Measurements from ENCODE around the gene MAP4K3.

DNA sequence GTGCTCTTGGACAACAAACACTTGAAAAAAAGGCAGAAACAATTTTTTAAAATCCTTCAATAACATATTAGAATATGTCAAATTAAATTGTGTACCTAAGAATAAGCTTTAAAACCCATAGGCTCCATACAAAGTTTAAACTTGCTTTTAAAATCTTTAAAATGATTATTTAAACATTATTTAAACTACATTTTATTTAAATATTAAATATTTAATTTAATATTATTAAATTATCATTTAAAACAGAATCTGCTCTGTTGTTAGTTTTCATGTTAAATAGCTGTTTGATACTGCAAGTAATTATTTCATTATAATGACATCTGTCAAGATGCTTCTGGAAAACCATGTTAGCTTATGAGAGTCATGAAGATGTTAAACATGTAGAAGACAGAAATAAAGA, 75.6 kb downstream of the MAP4K3 start:
- no peak for TF ChIP-seq POLR2A (IDR thresholded peaks at IDR 0.05)
- TF ChIP-seq, protein P1, sequence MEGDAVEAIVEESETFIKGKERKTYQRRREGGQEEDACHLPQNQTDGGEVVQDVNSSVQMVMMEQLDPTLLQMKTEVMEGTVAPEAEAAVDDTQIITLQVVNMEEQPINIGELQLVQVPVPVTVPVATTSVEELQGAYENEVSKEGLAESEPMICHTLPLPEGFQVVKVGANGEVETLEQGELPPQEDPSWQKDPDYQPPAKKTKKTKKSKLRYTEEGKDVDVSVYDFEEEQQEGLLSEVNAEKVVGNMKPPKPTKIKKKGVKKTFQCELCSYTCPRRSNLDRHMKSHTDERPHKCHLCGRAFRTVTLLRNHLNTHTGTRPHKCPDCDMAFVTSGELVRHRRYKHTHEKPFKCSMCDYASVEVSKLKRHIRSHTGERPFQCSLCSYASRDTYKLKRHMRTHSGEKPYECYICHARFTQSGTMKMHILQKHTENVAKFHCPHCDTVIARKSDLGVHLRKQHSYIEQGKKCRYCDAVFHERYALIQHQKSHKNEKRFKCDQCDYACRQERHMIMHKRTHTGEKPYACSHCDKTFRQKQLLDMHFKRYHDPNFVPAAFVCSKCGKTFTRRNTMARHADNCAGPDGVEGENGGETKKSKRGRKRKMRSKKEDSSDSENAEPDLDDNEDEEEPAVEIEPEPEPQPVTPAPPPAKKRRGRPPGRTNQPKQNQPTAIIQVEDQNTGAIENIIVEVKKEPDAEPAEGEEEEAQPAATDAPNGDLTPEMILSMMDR (IDR thresholded peaks at IDR 0.05) = no peak

All from vagina (tissue), 2 donors.